ENCODE measurements around the gene CAMK1D.
"Not testable (repeated sequence)": the region's sequence is repeated elsewhere in the genome, so short reads cannot be mapped to it uniquely, and the experiment has no call there.

CAMK1D gene

GRCh38 chr10:12806228-12807095, 457.1 kb downstream of the CAMK1D start:
- DNase-seq, result no peak

- no peak for DNase-seq
Measured at GRCh38 chr10:12807096-12807755, 457.9 kb downstream of the CAMK1D start.

GRCh38 chr10:12808014-12808613, 458.8 kb downstream of the CAMK1D start:
- DNase-seq, result no peak

- not testable (repeated sequence) for DNase-seq
Measured at GRCh38 chr10:12810046-12810445, 460.7 kb downstream of the CAMK1D start.

- DNase-seq, result no peak
Measured at GRCh38 chr10:12811826-12812225, 462.5 kb downstream of the CAMK1D start.

GRCh38 chr10:12812571-12812970, 463.2 kb downstream of the CAMK1D start:
- DNase-seq, result no peak

- DNase-seq, result no peak
Measured at GRCh38 chr10:12814166-12814565, 464.8 kb downstream of the CAMK1D start.

- DNase-seq, result no peak
Measured at GRCh38 chr10:12819071-12819470, 469.7 kb downstream of the CAMK1D start.

- no peak for DNase-seq
Measured at GRCh38 chr10:12819656-12820055, 470.3 kb downstream of the CAMK1D start.

GRCh38 chr10:12822126-12822892, 473.0 kb downstream of the CAMK1D start:
- no peak for DNase-seq

- DNase-seq, result no peak
Measured at GRCh38 chr10:12822893-12823170, 473.5 kb downstream of the CAMK1D start.

GRCh38 chr10:12823328-12823727, 474.0 kb downstream of the CAMK1D start:
- DNase-seq, result no peak

- no peak for DNase-seq
Measured at GRCh38 chr10:12825260-12825849, 476.0 kb downstream of the CAMK1D start.

GRCh38 chr10:12826800-12827372, 477.5 kb downstream of the CAMK1D start:
- DNase-seq, result no peak

- no peak for DNase-seq
Measured at GRCh38 chr10:12828736-12829135, 479.4 kb downstream of the CAMK1D start.

- no peak for DNase-seq
Measured at GRCh38 chr10:12829831-12830390, 480.6 kb downstream of the CAMK1D start.

- DNase-seq, result no peak
Measured at GRCh38 chr10:12832096-12832495, 482.7 kb downstream of the CAMK1D start.

GRCh38 chr10:12833451-12833850, 484.1 kb downstream of the CAMK1D start:
- no peak for DNase-seq

- DNase-seq, result no peak
Measured at GRCh38 chr10:12834116-12834665, 484.8 kb downstream of the CAMK1D start.

- DNase-seq, result no peak
Measured at GRCh38 chr10:12834721-12835120, 485.4 kb downstream of the CAMK1D start.

GRCh38 chr10:12835709-12836108, 486.4 kb downstream of the CAMK1D start:
- DNase-seq, result no peak

- no peak for DNase-seq
Measured at GRCh38 chr10:12838366-12838765, 489.0 kb downstream of the CAMK1D start.

All from Kasumi-1 (cell line).